HUES64 (cell line): Measurements from ENCODE around the gene GABBR1.

Experiments
- H3K27ac ChIP-seq: 2 replicates; pipeline ENCODE4 v1.7.0; 2013; ENCODE audit warnings: low read depth, low read length, inconsistent platforms
- H3K27me3 ChIP-seq: 2 replicates; pipeline ENCODE4 v1.6.1; 2013; ENCODE audit warnings: mild to moderate bottlenecking, low read length; ENCODE audit not compliant: insufficient read depth
- H3K36me3 ChIP-seq: 2 replicates; pipeline ENCODE4 v1.6.1; 2013; ENCODE audit warnings: mild to moderate bottlenecking, low read length; ENCODE audit not compliant: insufficient read depth
- H3K4me1 ChIP-seq: 2 replicates; pipeline ENCODE4 v1.6.1; 2013; ENCODE audit warnings: mild to moderate bottlenecking, low read length, moderate library complexity; ENCODE audit not compliant: insufficient read depth
- H3K4me3 ChIP-seq: 2 replicates; pipeline ENCODE4 v1.5.1; 2013; ENCODE audit warnings: mild to moderate bottlenecking, low read length, moderate library complexity
- H3K9ac ChIP-seq: 2 replicates; pipeline ENCODE4 v1.6.1; 2013; ENCODE audit warnings: mild to moderate bottlenecking, low read depth, low read length
- H3K9me3 ChIP-seq: 2 replicates; pipeline ENCODE4 v1.6.1; 2013; ENCODE audit warnings: low read depth, low read length; ENCODE audit not compliant: insufficient read depth
- WGBS: fragments of 150-250, 120-280 bp; methylation state at CpG from one replicate; pipeline ENCODE4 v1.1.7; 2013; ENCODE audit warnings: missing lambda C conversion rate; 5-methylcytosine and 5-hydroxymethylcytosine counted together

Gene GABBR1

GRCh38 chr6:29611426-29611825, 21.6 kb downstream of the GABBR1 start:
- no peaks in the 10 kb centered on the region for H3K9me3 ChIP-seq
- no peak overlapping the region for H3K9ac ChIP-seq
- WGBS = 99% methylated on average over 4 of the region's 4 CpGs
- peaks cover 96% of the 10 kb centered on the region for H3K36me3 ChIP-seq
- H3K4me1 ChIP-seq = no peaks in the 10 kb centered on the region
- no peak overlapping the region for H3K27ac ChIP-seq
- no peaks in the 10 kb centered on the region for H3K27me3 ChIP-seq
- H3K4me3 ChIP-seq = no peak overlapping the region

GRCh38 chr6:29610540-29610939, 22.4 kb downstream of the GABBR1 start:
- H3K9ac ChIP-seq = no peak overlapping the region
- H3K27ac ChIP-seq = no peak overlapping the region
- 90% methylated on average over 4 of the region's 4 CpGs for WGBS
- no peaks in the 10 kb centered on the region for H3K4me1 ChIP-seq
- H3K27me3 ChIP-seq = no peaks in the 10 kb centered on the region
- peaks cover 100% of the 10 kb centered on the region for H3K36me3 ChIP-seq
- no peaks in the 10 kb centered on the region for H3K9me3 ChIP-seq
- no peak overlapping the region for H3K4me3 ChIP-seq

GRCh38 chr6:29608131-29608530, 24.9 kb downstream of the GABBR1 start:
- Histone ChIP-seq H3K27me3 (no peaks in the 10 kb centered on the region), H3K27ac (no peak overlapping the region), H3K9ac (no peak overlapping the region), H3K9me3 (no peaks in the 10 kb centered on the region), H3K36me3 (peaks cover 100% of the 10 kb centered on the region), H3K4me3 (no peak overlapping the region), H3K4me1 (no peaks in the 10 kb centered on the region)

DNA sequence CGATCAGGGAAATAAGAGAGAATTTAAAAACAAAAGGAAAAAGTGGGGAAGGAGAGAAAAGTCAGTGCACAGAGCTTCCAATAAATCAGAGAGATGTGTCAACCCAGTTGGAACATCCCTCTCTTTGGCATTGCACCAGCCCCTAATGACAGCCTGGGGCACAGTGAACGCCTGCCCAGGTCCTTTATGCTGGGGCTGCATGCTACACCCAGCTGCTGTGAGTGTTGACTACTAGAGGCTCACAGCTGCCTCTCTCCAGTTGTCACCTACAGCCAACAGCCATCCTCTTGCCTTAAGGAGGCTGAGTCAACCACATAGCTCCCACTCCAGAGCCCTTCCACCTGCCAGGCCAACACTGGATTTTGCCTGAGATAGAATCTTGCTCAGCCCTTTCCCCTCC, 29.1 kb downstream of the GABBR1 start:
- peaks cover 100% of the 10 kb centered on the region for H3K36me3 ChIP-seq
- no peak overlapping the region for H3K27ac ChIP-seq
- 91% methylated on average over 2 of the region's 2 CpGs for WGBS

GRCh38 chr6:29603456-29603855, 29.5 kb downstream of the GABBR1 start:
- H3K9me3 ChIP-seq = no peaks in the 10 kb centered on the region
- no peaks in the 10 kb centered on the region for H3K4me1 ChIP-seq
- H3K36me3 ChIP-seq = peaks cover 95% of the 10 kb centered on the region
- H3K27ac ChIP-seq = no peak overlapping the region
- H3K9ac ChIP-seq = no peak overlapping the region
- no peaks in the 10 kb centered on the region for H3K27me3 ChIP-seq
- H3K4me3 ChIP-seq = no peak overlapping the region
- WGBS = 93% methylated on average over 11 of the region's 11 CpGs

More for the DNA sequence above, 29.1 kb downstream of the GABBR1 start:
- Histone ChIP-seq H3K9me3 (no peaks in the 10 kb centered on the region), H3K4me3 (no peak overlapping the region), H3K4me1 (no peaks in the 10 kb centered on the region), H3K9ac (no peak overlapping the region), H3K27me3 (no peaks in the 10 kb centered on the region)

DNA sequence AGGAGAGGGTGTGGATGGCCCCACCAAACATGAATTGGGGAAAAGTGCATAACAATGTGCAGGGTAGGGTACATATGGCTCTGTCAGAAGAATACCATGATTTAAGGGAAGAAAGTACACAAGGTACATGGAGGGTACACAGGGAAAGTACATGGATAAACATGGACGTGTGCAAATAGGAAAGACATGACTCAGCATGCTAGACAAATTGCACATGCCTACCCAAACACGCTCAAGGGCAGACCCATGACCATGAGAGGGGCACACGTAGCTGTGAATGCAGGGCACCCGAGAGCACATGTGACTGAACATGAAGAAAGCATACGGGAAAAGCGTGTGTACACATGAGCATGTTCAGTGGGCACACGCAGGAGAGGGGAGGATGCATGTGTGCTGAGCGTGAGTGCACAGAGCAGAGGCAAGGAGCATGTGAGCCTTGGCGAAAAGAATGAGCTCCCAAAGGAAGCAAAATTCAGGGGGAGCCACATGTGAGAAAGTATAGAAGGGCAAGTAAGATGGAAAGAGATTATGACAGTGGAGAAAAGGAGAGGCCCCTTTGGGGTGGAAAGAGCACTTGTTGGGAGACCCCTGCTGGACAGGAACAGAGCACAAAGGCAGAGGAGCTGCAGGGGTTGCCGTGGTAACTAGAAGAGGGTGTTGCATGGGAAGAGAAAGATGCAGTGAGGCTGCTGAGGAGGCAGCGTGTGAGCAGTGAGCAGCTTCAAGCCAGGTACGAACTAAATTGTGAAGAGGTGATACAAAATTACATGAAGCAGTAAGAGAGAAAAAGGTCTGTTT, 30.2 kb downstream of the GABBR1 start:
- Histone ChIP-seq H3K27ac (no peak overlapping the region), H3K9me3 (no peaks in the 10 kb centered on the region), H3K27me3 (no peaks in the 10 kb centered on the region), H3K4me3 (no peak overlapping the region), H3K36me3 (peaks cover 88% of the 10 kb centered on the region), H3K4me1 (no peaks in the 10 kb centered on the region), H3K9ac (no peak overlapping the region)
- 89% methylated on average over 12 of the region's 12 CpGs for WGBS

DNA sequence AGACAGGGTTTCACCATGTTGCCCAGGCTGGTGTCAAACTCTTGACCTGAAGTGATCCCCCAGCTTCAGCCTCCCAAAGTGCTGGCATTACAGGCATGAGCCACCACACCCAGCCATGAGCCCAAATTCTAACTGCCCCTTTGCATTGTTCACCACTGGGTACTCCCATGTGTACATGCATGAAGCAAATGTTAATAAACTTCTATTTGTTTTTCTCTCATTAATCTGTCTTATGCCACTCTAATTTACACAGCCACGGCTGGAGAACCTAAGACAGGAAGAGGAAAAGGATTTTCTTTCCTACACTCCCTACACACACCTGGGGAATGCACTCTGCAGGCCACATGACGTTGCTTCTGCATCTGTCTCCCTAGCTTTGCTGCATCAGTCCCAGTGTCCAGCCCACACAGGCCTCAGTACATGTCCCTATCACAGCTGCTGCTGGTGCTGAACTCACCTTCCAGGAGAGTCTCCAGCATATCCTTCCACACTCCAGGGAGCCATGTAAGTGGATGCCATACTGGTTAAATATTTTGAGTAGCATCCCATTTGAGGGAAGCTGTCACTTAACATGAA, 34.7 kb downstream of the GABBR1 start:
- 81% methylated on average over 2 of the region's 2 CpGs for WGBS
- Histone ChIP-seq H3K27me3 (no peaks in the 10 kb centered on the region), H3K4me1 (peaks cover 13% of the 10 kb centered on the region), H3K9ac (no peak overlapping the region), H3K4me3 (no peak overlapping the region), H3K9me3 (no peaks in the 10 kb centered on the region), H3K36me3 (peaks cover 43% of the 10 kb centered on the region), H3K27ac (no peak overlapping the region)

DNA sequence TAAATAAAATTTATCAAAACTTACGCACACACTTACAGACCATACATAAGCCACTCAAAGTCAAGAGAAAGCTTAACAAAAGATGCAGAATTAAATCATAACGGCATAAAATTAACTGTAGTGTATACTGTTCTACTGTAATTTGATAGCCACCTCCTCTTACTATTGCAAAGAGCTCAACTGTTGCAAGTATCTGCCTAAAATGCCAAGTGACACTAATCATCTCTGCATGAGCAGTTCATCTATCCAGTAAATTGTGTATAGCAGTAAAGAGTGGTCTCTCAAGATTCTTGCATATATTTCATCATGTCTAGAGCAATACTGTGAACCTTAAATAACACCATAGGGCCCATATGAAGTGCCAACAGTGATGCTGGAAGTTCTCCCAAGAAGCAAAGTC, 35.8 kb downstream of the GABBR1 start:
- 100% methylated on average over 1 of the region's 2 CpGs for WGBS
- H3K36me3 ChIP-seq = peaks cover 33% of the 10 kb centered on the region
- H3K9me3 ChIP-seq = no peaks in the 10 kb centered on the region
- H3K27me3 ChIP-seq = no peaks in the 10 kb centered on the region
- H3K27ac ChIP-seq = no peak overlapping the region
- peaks cover 13% of the 10 kb centered on the region for H3K4me1 ChIP-seq
- H3K9ac ChIP-seq = no peak overlapping the region
- no peak overlapping the region for H3K4me3 ChIP-seq

GRCh38 chr6:29596381-29596900, 36.5 kb downstream of the GABBR1 start:
- H3K27me3 ChIP-seq = no peaks in the 10 kb centered on the region
- H3K9me3 ChIP-seq = no peaks in the 10 kb centered on the region
- H3K27ac ChIP-seq = peak overlapping the region; percentile 53; the same call in 1 of the 2 replicates
- WGBS = 64% methylated on average over 6 of the region's 6 CpGs
- peaks cover 25% of the 10 kb centered on the region for H3K36me3 ChIP-seq
- no peak overlapping the region for H3K4me3 ChIP-seq
- no peak overlapping the region for H3K9ac ChIP-seq
- peaks cover 13% of the 10 kb centered on the region for H3K4me1 ChIP-seq

DNA sequence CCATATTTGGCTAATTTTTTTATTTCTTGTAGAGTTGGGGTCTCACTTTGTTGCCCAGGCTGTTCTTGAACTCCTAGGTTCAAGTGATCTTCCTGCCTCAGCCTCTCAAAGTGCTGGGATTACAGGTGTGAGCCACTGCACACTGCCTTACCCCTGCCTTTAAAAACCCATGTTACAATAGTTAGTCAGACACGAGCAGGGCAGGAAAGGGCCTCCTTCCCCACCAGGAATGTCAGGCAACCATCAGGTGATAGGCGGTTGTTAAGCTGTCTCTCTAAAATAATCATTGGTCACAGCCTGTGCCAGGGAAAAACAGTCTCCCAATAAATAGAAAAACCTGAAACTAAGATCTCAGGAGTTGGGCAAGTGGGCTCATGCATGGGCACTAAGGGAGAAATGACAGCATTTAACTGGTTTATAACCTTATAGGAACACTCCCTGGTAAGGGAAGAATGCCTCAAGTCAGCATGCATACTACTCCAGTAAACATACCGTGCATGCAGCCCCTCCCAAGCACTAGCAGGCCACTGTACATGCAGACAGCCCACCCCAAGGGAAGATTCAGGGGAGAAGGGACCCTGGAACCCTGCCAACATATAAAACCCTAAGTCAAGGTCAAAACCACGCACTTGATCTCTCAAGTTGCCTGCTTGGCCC, 39.7 kb downstream of the GABBR1 start:
- Histone ChIP-seq H3K9ac (no peak overlapping the region), H3K4me3 (no peak overlapping the region), H3K36me3 (no peaks in the 10 kb centered on the region), H3K4me1 (peaks cover 13% of the 10 kb centered on the region), H3K27ac (no peak overlapping the region), H3K27me3 (no peaks in the 10 kb centered on the region), H3K9me3 (no peaks in the 10 kb centered on the region)
- 84% methylated on average over 4 of the region's 4 CpGs for WGBS

- H3K9me3 ChIP-seq = no peaks in the 10 kb centered on the region
- WGBS = 96% methylated on average over 2 of the region's 2 CpGs
- H3K27me3 ChIP-seq = no peaks in the 10 kb centered on the region
- H3K4me3 ChIP-seq = no peak overlapping the region
- no peak overlapping the region for H3K27ac ChIP-seq
- H3K4me1 ChIP-seq = peaks cover 13% of the 10 kb centered on the region
- H3K36me3 ChIP-seq = no peaks in the 10 kb centered on the region
- no peak overlapping the region for H3K9ac ChIP-seq
These were observed 41.3 kb downstream of the GABBR1 start for GRCh38 chr6:29591677-29592076.
